GM21360 (cell line): ENCODE measurements around the gene RYR3.
"Not testable (repeated sequence)": the region's sequence is repeated elsewhere in the genome, so short reads cannot be mapped to it uniquely, and the experiment has no call there.

Experiments
- ATAC-seq: cut with Tn5 transposase; IDR thresholded peaks from one replicate; pipeline ENCODE4 v1.9.1; 2021; ENCODE audit warnings: mild to moderate bottlenecking, moderate library complexity; ENCODE audit not compliant: unreplicated experiment

Gene RYR3

DNA sequence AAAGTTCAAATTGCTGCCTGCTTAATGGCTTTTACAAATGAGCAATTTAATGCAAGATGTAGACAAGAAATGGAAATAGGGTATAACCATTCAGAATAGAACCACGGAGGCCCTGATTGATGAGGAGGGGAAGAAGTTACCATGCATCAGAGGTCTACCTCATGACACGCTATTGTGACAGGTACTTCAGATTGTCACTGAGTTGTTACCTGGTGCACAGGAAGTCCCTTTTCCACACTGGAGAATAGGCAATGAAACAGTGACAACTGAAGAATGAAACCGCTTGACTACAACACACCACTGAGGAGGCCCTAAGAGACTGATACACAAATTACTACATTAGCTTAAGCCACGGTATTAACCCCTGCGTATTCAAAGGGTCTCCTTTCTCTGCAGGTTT lies 251.2 kb downstream of the RYR3 start:
- ATAC-seq = no peak

- no peak for ATAC-seq
Measured at GRCh38 chr15:33565094-33565493, 254.3 kb downstream of the RYR3 start.

- ATAC-seq = no peak
Measured at GRCh38 chr15:33567652-33568051, 256.9 kb downstream of the RYR3 start.

GRCh38 chr15:33569036-33569435 lies 258.3 kb downstream of the RYR3 start:
- no peak for ATAC-seq

DNA sequence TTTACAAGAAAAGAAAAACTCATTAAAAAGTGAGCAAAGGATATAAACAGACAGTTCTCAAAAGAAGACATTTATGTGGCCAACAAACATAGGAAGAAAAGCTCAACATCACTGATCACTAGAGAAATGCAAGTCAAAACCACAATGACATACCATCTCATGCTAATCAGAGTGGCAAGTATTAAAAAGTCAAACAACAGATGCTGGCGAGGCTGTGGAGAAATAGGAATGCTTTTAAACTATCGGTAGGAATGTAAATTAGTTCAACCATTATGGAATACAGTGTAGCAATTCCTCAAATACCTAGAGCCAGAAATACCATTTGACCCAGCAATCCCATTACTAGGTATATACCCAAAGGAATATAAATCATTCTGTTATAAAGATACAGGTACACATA lies 267.1 kb downstream of the RYR3 start:
- not testable (repeated sequence) for ATAC-seq

GRCh38 chr15:33580526-33580925 lies 269.8 kb downstream of the RYR3 start:
- no peak for ATAC-seq

GRCh38 chr15:33581032-33581431 lies 270.3 kb downstream of the RYR3 start:
- no peak for ATAC-seq

- ATAC-seq = no peak
Measured at GRCh38 chr15:33584797-33585196, 274.0 kb downstream of the RYR3 start.

- no peak for ATAC-seq
Measured at GRCh38 chr15:33586786-33587697, 276.3 kb downstream of the RYR3 start.

- ATAC-seq = no peak
Measured at GRCh38 chr15:33587773-33588172, 277.0 kb downstream of the RYR3 start.

GRCh38 chr15:33592864-33593263 lies 282.1 kb downstream of the RYR3 start:
- ATAC-seq = no peak

GRCh38 chr15:33598382-33598781 lies 287.6 kb downstream of the RYR3 start:
- not testable (repeated sequence) for ATAC-seq

DNA sequence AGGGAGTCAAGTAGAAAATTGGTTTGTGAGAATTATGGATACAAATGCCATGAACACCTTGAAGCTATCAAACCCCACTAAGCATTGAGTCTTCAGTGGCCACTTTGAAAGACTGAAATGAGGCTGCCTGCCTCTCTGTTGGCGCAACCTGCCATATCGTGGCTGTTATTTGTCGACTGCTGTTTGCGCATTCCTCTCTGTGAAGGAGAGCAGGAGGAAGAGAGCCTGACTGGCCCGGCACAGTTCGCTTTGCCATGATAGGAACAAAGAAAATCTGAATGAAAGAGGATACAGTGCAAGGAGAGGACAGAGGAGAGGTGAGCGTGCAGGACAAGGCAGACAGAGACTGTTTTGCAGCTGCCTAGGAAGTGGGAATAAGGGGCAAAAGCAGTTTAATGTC lies 289.4 kb downstream of the RYR3 start:
- no peak for ATAC-seq

DNA sequence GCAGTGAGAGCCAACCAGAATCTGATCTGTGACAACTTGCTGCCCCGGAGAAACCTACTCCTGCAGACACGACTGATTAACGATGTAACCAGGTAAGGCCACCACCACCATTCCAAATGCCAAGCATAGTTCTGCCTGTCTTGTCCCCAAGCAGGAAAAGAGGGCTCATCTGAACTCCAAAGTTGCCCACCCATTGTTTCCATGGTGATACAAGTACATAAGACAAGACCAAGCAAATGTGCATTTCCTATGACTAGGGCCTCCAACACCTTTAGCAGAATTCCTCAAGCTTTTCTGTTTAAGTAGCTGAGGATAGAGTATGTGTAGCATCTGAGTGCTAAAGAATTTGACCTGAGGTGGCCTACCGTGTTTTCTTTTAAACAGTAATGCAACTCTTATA lies 290.7 kb downstream of the RYR3 start:
- no peak for ATAC-seq

- ATAC-seq = no peak
Measured at GRCh38 chr15:33608714-33609113, 297.9 kb downstream of the RYR3 start.

DNA sequence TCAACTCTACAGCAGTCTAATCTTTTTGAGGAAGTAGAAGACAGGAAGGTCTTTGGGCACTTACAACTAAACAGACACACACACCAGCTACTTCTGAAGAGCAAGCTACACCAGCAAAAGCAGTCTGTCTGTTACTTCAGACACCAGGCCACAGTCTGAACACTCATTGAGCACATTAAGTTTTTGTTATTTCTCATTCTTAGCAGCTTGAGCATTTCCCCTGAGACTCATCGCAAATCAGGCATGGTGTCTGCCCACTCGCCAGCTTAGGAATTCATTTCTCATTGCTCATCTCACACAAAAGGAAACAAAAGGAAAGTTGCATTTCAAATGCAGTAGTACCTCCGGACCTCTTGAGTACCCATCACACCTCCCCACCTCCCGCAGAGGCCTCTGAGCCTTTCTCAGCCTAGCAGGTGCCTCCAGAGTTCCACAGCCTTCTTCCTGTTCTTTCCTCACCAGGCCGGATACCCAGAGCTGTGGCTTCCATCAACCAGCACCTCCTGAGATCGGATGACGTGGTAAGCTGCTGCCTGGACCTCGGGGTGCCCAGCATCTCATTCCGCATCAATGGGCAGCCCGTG lies 302.0 kb downstream of the RYR3 start:
- ATAC-seq = no peak

DNA sequence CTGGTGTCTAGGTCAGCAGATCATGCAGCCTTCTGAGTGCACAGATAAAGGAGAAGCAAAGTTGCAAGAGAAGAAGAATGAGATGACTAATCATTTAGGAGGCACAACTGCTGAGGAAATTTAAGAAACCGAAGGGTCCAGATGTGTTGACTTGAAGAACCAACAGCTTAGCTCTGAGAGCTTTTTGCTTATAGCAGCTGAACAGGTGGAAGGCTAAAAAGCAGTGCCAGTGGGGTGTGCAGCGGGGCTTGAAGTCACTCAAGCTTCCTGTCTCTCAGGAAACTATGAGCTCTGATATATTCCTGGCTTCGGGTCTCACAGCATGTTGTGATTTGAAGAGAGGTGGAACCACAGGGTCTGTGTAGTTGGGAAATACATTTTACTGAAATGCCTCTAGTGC lies 305.7 kb downstream of the RYR3 start:
- no peak for ATAC-seq

DNA sequence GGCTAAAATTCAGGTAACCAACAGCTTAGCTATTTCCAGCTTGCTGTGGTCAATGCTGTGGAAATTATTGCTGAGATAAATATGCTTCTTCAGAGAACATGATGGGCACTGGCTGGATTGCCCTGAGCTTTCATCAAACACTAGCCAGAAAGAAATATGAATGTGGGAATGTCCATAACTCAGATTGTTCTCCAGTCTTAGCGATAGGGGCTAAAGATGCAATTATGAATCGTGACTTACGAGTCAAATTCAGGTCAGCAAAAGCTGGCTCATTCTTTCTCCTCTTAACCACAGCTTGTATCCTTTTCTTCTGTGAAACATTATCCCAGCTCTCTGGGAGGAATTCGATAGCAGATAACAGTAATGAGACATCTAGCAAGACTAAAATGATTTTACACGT lies 307.6 kb downstream of the RYR3 start:
- ATAC-seq = no peak

- no peak for ATAC-seq
Measured at GRCh38 chr15:33621141-33621540, 310.4 kb downstream of the RYR3 start.

DNA sequence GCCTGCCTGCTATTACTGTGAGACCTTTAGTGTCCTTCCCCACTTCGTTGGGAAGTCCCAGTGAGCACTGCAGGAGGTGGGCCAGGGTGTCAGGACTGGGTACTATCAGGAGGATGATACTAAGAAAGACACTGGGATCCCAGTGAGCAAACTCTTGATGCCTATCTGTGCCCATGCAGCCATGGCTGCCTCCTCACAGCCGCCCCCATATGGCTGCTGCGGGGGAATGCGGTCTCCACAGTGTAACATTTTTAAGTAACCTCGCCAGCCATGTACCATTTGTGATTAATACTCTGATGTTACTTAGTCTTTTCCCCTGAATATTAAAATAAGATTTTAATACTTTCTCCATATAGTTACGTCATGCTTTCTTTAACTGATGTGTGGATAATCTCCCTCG lies 312.2 kb downstream of the RYR3 start:
- ATAC-seq = no peak

GRCh38 chr15:33624439-33624838 lies 313.7 kb downstream of the RYR3 start:
- ATAC-seq = no peak

- ATAC-seq = no peak
Measured at GRCh38 chr15:33629647-33630046, 318.9 kb downstream of the RYR3 start.
